NCI-H2171 treated with DMSO at 0.1 percent for 48 hours (cell line): ENCODE measurements around the gene ARNT2.

Experiments
- DNase-seq: peaks from one replicate; lab custom pipeline; 2025; lab: John Stamatoyannopoulos, UW

The ARNT2 gene

GRCh38 chr15:80597076-80597475 lies 192.9 kb downstream of the ARNT2 start:
- DNase-seq: no peak

GRCh38 chr15:80599359-80599758 lies 195.2 kb downstream of the ARNT2 start:
- no peak for DNase-seq

- DNase-seq: no peak
These were observed 196.4 kb downstream of the ARNT2 start for GRCh38 chr15:80600626-80601025.

GRCh38 chr15:80601256-80601655 lies 197.1 kb downstream of the ARNT2 start:
- no peak for DNase-seq

GRCh38 chr15:80604583-80605575 lies 200.7 kb downstream of the ARNT2 start:
- DNase-seq: no peak

GRCh38 chr15:80605591-80606150 lies 201.5 kb downstream of the ARNT2 start:
- no peak for DNase-seq

GRCh38 chr15:80606511-80607071 lies 202.4 kb downstream of the ARNT2 start:
- no peak for DNase-seq

- no peak for DNase-seq
These were observed 203.3 kb downstream of the ARNT2 start for GRCh38 chr15:80607287-80607980.

- peak; percentile 54 for DNase-seq
These were observed 204.5 kb downstream of the ARNT2 start for GRCh38 chr15:80608688-80609087.

- DNase-seq: no peak
These were observed 204.9 kb downstream of the ARNT2 start for GRCh38 chr15:80609091-80609490.

GRCh38 chr15:80609512-80609946 lies 205.3 kb downstream of the ARNT2 start:
- DNase-seq: no peak

- no peak for DNase-seq
These were observed 207.4 kb downstream of the ARNT2 start for GRCh38 chr15:80611543-80612080.

- no peak for DNase-seq
These were observed 208.1 kb downstream of the ARNT2 start for GRCh38 chr15:80612118-80612823.

- DNase-seq: no peak
These were observed 209.7 kb downstream of the ARNT2 start for GRCh38 chr15:80613762-80614365.

- DNase-seq: no peak
These were observed 210.7 kb downstream of the ARNT2 start for GRCh38 chr15:80614711-80615360.

GRCh38 chr15:80615361-80615736 lies 211.2 kb downstream of the ARNT2 start:
- DNase-seq: no peak

- peak; percentile 94 for DNase-seq
These were observed 211.7 kb downstream of the ARNT2 start for GRCh38 chr15:80615783-80616391.

- DNase-seq: no peak
These were observed 214.7 kb downstream of the ARNT2 start for GRCh38 chr15:80618685-80619400.

- DNase-seq: no peak
These were observed 215.5 kb downstream of the ARNT2 start for GRCh38 chr15:80619680-80620079.
